Measurements from ENCODE around the gene EHD3.

The EHD3 gene

GRCh38 chr2:31193806-31194205 lies 40.1 kb upstream of the EHD3 start:
- Histone ChIP-seq H2BK120ac (ENCODE audit: low read depth, low read length) (no peak overlapping the region), H3K79me1 (replicated peaks; ENCODE audit: low read length, poor library complexity, severe bottlenecking) (no peaks in the 10 kb centered on the region), H3K23ac (ENCODE audit: low read length in 2 of 2) (no peak overlapping the region), H3K36me3 (ENCODE audit: control insufficient read depth in 1 of 2, insufficient read depth in 2 of 2, low read depth in 1 of 2, low read length in 2 of 2) (no peaks in the 10 kb centered on the region), H2BK15ac (ENCODE audit: low read depth, poor library complexity, severe bottlenecking) (no peak overlapping the region), H3K4me3 (ENCODE audit: insufficient read depth in 1 of 2, low read depth in 1 of 2, low read length in 2 of 2) (no peak overlapping the region), H2BK12ac (ENCODE audit: low read length in 2 of 2) (no peak overlapping the region), H2BK5ac (ENCODE audit: low read depth, low read length, poor library complexity, severe bottlenecking) (no peak overlapping the region), H3K27me3 (ENCODE audit: control insufficient read depth in 1 of 2, insufficient read depth in 1 of 2, low read length in 2 of 2) (peaks cover 0 to 4% of the 10 kb centered on the region in 2 experiments), H3K9me3 (ENCODE audit: control insufficient read depth, low read length) (no peaks in the 10 kb centered on the region), H4K91ac (ENCODE audit: low read length) (no peak overlapping the region), H3K27ac (ENCODE audit: low read length, poor library complexity, severe bottlenecking) (no peak overlapping the region), H2AK5ac (ENCODE audit: low read length, severe bottlenecking) (no peak overlapping the region), H3K14ac (ENCODE audit: low read length in 2 of 2) (no peak overlapping the region), H3K9ac (ENCODE audit: low read length) (no peak overlapping the region), H3K18ac (ENCODE audit: low read depth in 1 of 2, low read length in 2 of 2) (no peak overlapping the region), H2AFZ (ENCODE audit: low read depth, low read length) (no peak overlapping the region), H3K4ac (ENCODE audit: low read depth in 1 of 2, low read length in 2 of 2) (no peak overlapping the region), H3K4me1 (ENCODE audit: control insufficient read depth, insufficient read depth, low read depth, low read length) (no peaks in the 10 kb centered on the region), H3K4me2 (ENCODE audit: low read length, poor library complexity, severe bottlenecking) (no peak overlapping the region), H4K8ac (ENCODE audit: low read length) (no peak overlapping the region)
- DNase-seq, result no peak
- WGBS, result 89% methylated on average over 4 of the region's 4 CpGs

GRCh38 chr2:31196622-31197021 lies 37.3 kb upstream of the EHD3 start:
- peaks cover 7 to 8% of the 10 kb centered on the region in 2 experiments for H3K27me3 ChIP-seq (ENCODE audit: control insufficient read depth in 1 of 2, insufficient read depth in 1 of 2, low read length in 2 of 2)
- H3K9me3 ChIP-seq (ENCODE audit: control insufficient read depth, low read length), result no peaks in the 10 kb centered on the region
- 100% methylated on average over 1 of the region's 2 CpGs for WGBS
- no peaks in the 10 kb centered on the region for H3K79me1 ChIP-seq (replicated peaks; ENCODE audit: low read length, poor library complexity, severe bottlenecking)
- H2AFZ ChIP-seq (ENCODE audit: low read depth, low read length), result no peak overlapping the region
- peaks cover 3% of the 10 kb centered on the region for H3K4me1 ChIP-seq (ENCODE audit: control insufficient read depth, insufficient read depth, low read depth, low read length)
- H2BK120ac ChIP-seq (ENCODE audit: low read depth, low read length), result no peak overlapping the region
- DNase-seq, result no peak
- no peak overlapping the region for H3K4me2 ChIP-seq (ENCODE audit: low read length, poor library complexity, severe bottlenecking)
- H4K8ac ChIP-seq (ENCODE audit: low read length), result no peak overlapping the region
- no peak overlapping the region for H3K27ac ChIP-seq (ENCODE audit: low read length, poor library complexity, severe bottlenecking)
- peaks cover 0 to 4% of the 10 kb centered on the region in 2 experiments for H3K36me3 ChIP-seq (ENCODE audit: control insufficient read depth in 1 of 2, insufficient read depth in 2 of 2, low read depth in 1 of 2, low read length in 2 of 2)
- H3K18ac ChIP-seq (ENCODE audit: low read depth in 1 of 2, low read length in 2 of 2), result no peak overlapping the region
- no peak overlapping the region for H2BK12ac ChIP-seq (ENCODE audit: low read length in 2 of 2)
- H3K9ac ChIP-seq (ENCODE audit: low read length), result no peak overlapping the region
- H2BK5ac ChIP-seq (ENCODE audit: low read depth, low read length, poor library complexity, severe bottlenecking), result no peak overlapping the region
- no peak overlapping the region for H2AK5ac ChIP-seq (ENCODE audit: low read length, severe bottlenecking)
- no peak overlapping the region for H3K23ac ChIP-seq (ENCODE audit: low read length in 2 of 2)
- no peak overlapping the region for H2BK15ac ChIP-seq (ENCODE audit: low read depth, poor library complexity, severe bottlenecking)
- H4K91ac ChIP-seq (ENCODE audit: low read length), result no peak overlapping the region
- no peak overlapping the region for H3K4me3 ChIP-seq (ENCODE audit: insufficient read depth in 1 of 2, low read depth in 1 of 2, low read length in 2 of 2)
- no peak overlapping the region for H3K4ac ChIP-seq (ENCODE audit: low read depth in 1 of 2, low read length in 2 of 2)
- no peak overlapping the region for H3K14ac ChIP-seq (ENCODE audit: low read length in 2 of 2)

- WGBS, result 90% methylated on average over 4 of the region's 4 CpGs
Observed at GRCh38 chr2:31197166-31197565, 36.8 kb upstream of the EHD3 start.

GRCh38 chr2:31197669-31198068 lies 36.3 kb upstream of the EHD3 start:
- Histone ChIP-seq H3K9ac (ENCODE audit: low read length) (no peak overlapping the region), H3K4ac (ENCODE audit: low read depth in 1 of 2, low read length in 2 of 2) (no peak overlapping the region), H3K4me3 (ENCODE audit: insufficient read depth in 1 of 2, low read depth in 1 of 2, low read length in 2 of 2) (no peak overlapping the region), H3K4me1 (ENCODE audit: control insufficient read depth, insufficient read depth, low read depth, low read length) (peaks cover 3% of the 10 kb centered on the region), H2BK15ac (ENCODE audit: low read depth, poor library complexity, severe bottlenecking) (no peak overlapping the region), H4K8ac (ENCODE audit: low read length) (no peak overlapping the region), H2BK120ac (ENCODE audit: low read depth, low read length) (no peak overlapping the region), H3K36me3 (ENCODE audit: control insufficient read depth in 1 of 2, insufficient read depth in 2 of 2, low read depth in 1 of 2, low read length in 2 of 2) (peaks cover 0 to 4% of the 10 kb centered on the region in 2 experiments), H3K4me2 (ENCODE audit: low read length, poor library complexity, severe bottlenecking) (no peak overlapping the region), H2BK5ac (ENCODE audit: low read depth, low read length, poor library complexity, severe bottlenecking) (no peak overlapping the region), H2BK12ac (ENCODE audit: low read length in 2 of 2) (no peak overlapping the region), H2AFZ (ENCODE audit: low read depth, low read length) (no peak overlapping the region), H3K9me3 (ENCODE audit: control insufficient read depth, low read length) (no peaks in the 10 kb centered on the region), H3K23ac (ENCODE audit: low read length in 2 of 2) (no peak overlapping the region), H3K14ac (ENCODE audit: low read length in 2 of 2) (no peak overlapping the region), H3K27me3 (ENCODE audit: control insufficient read depth in 1 of 2, insufficient read depth in 1 of 2, low read length in 2 of 2) (peaks cover 14% of the 10 kb centered on the region in 2 experiments), H4K91ac (ENCODE audit: low read length) (no peak overlapping the region), H3K18ac (ENCODE audit: low read depth in 1 of 2, low read length in 2 of 2) (no peak overlapping the region), H2AK5ac (ENCODE audit: low read length, severe bottlenecking) (no peak overlapping the region), H3K79me1 (replicated peaks; ENCODE audit: low read length, poor library complexity, severe bottlenecking) (no peaks in the 10 kb centered on the region), H3K27ac (ENCODE audit: low read length, poor library complexity, severe bottlenecking) (no peak overlapping the region)
- WGBS, result 83% methylated on average over 1 of the region's 2 CpGs
- no peak for DNase-seq

More at GRCh38 chr2:31197166-31197565, 36.8 kb upstream of the EHD3 start:
- H3K4ac ChIP-seq (ENCODE audit: low read depth in 1 of 2, low read length in 2 of 2), result no peak overlapping the region
- H2BK5ac ChIP-seq (ENCODE audit: low read depth, low read length, poor library complexity, severe bottlenecking), result no peak overlapping the region
- H3K23ac ChIP-seq (ENCODE audit: low read length in 2 of 2), result peak overlapping the region in 1 of 2 experiments; percentile 83
- H3K9ac ChIP-seq (ENCODE audit: low read length), result no peak overlapping the region
- H3K27me3 ChIP-seq (ENCODE audit: control insufficient read depth in 1 of 2, insufficient read depth in 1 of 2, low read length in 2 of 2), result peaks cover 11% of the 10 kb centered on the region in 2 experiments
- no peak overlapping the region for H3K4me2 ChIP-seq (ENCODE audit: low read length, poor library complexity, severe bottlenecking)
- no peak for DNase-seq
- no peak overlapping the region for H2BK120ac ChIP-seq (ENCODE audit: low read depth, low read length)
- H3K9me3 ChIP-seq (ENCODE audit: control insufficient read depth, low read length), result no peaks in the 10 kb centered on the region
- no peak overlapping the region for H3K14ac ChIP-seq (ENCODE audit: low read length in 2 of 2)
- H3K79me1 ChIP-seq (replicated peaks; ENCODE audit: low read length, poor library complexity, severe bottlenecking), result no peaks in the 10 kb centered on the region
- H3K4me1 ChIP-seq (ENCODE audit: control insufficient read depth, insufficient read depth, low read depth, low read length), result peaks cover 3% of the 10 kb centered on the region
- no peak overlapping the region for H3K18ac ChIP-seq (ENCODE audit: low read depth in 1 of 2, low read length in 2 of 2)
- no peak overlapping the region for H3K4me3 ChIP-seq (ENCODE audit: insufficient read depth in 1 of 2, low read depth in 1 of 2, low read length in 2 of 2)
- H2BK12ac ChIP-seq (ENCODE audit: low read length in 2 of 2), result no peak overlapping the region
- no peak overlapping the region for H4K8ac ChIP-seq (ENCODE audit: low read length)
- no peak overlapping the region for H2AK5ac ChIP-seq (ENCODE audit: low read length, severe bottlenecking)
- H3K27ac ChIP-seq (ENCODE audit: low read length, poor library complexity, severe bottlenecking), result no peak overlapping the region
- H2AFZ ChIP-seq (ENCODE audit: low read depth, low read length), result no peak overlapping the region
- peaks cover 0 to 4% of the 10 kb centered on the region in 2 experiments for H3K36me3 ChIP-seq (ENCODE audit: control insufficient read depth in 1 of 2, insufficient read depth in 2 of 2, low read depth in 1 of 2, low read length in 2 of 2)
- H4K91ac ChIP-seq (ENCODE audit: low read length), result no peak overlapping the region
- H2BK15ac ChIP-seq (ENCODE audit: low read depth, poor library complexity, severe bottlenecking), result no peak overlapping the region
